Testis (tissue), 2 donors: ENCODE results near the gene SLC9C2.

ENCODE experiments used
- POLR2A ChIP-seq: fragments of 450-650 bp; IDR thresholded peaks from one replicate; pipeline ENCODE4 v1.6.1; 2017; ENCODE audit warnings: antibody characterized with exemption, mild to moderate bottlenecking, moderate library complexity
- TF ChIP-seq, protein P1 (sequence below), 3 experiments: fragments of 450-650 bp in 2 of 3; fragments of 200-600 bp in 1 of 3; sonication (generic) in 1 of 3; IDR thresholded peaks; one replicate each; pipeline ENCODE4 v1.5.1; 2016 to 2019; ENCODE audit warnings: antibody characterized with exemption in 3 of 3, mild to moderate bottlenecking in 2 of 3, moderate library complexity in 1 of 3

DNA sequence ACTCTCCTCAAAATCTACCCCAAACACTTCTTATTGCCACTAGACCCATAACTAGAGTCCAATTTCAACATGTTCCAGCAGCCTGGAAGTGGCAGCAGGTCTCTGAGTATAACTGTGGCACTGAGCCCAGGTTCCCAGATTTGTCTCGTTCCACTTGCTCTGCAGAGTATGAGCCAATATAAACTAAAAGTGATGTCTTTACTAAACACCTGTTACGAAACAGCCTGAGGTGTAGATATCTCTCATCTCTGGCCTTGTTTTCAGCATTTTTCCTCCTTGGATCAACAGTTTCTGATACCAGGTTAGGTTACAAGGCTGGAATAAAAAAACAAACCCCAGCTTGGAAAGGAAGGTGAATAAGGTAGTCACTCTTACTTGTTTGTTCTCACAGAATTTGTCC, 150.9 kb downstream of the SLC9C2 start:
- TF ChIP-seq, protein P1, sequence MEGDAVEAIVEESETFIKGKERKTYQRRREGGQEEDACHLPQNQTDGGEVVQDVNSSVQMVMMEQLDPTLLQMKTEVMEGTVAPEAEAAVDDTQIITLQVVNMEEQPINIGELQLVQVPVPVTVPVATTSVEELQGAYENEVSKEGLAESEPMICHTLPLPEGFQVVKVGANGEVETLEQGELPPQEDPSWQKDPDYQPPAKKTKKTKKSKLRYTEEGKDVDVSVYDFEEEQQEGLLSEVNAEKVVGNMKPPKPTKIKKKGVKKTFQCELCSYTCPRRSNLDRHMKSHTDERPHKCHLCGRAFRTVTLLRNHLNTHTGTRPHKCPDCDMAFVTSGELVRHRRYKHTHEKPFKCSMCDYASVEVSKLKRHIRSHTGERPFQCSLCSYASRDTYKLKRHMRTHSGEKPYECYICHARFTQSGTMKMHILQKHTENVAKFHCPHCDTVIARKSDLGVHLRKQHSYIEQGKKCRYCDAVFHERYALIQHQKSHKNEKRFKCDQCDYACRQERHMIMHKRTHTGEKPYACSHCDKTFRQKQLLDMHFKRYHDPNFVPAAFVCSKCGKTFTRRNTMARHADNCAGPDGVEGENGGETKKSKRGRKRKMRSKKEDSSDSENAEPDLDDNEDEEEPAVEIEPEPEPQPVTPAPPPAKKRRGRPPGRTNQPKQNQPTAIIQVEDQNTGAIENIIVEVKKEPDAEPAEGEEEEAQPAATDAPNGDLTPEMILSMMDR (IDR thresholded peaks at IDR 0.05) = no peak
- no peak for TF ChIP-seq POLR2A
